ENCODE data around the gene BRD9.

DNA sequence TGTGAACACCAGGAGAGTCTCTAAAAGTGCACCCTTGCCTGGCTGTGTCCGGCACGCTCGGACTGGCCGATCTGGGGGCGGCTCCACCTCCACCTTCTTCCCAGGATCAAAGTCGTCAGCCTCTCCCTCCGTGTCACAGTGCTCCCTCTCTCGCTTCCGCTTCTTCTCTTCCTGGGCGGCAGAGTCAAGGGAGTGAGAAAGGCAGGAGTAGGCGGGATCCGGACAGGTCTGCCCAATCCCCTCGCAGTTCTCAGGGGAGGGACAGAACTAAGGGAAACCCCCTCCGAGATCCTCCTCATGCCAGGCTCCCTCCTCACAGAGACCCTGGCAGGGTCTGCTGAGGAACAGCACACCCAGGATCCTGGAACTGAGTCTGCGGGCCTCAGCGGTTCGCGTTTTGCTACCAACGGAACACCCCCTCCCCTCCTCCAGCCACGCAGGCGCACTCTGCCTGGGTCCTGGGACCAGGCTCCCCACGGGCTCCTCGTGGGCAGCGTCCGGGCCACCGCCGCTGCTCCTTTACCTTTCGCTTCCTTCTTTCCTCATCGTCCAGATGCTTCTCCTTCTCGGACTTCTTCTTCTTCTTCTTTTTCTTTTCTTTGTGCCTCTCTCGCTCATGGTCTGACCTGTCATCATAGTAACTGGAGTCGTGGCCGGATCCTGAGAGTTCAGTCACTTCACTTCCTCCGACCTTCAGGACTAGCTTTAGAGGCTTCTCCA lies 1.3 kb downstream of the BRD9 start:
- TF ChIP-seq, protein P1, sequence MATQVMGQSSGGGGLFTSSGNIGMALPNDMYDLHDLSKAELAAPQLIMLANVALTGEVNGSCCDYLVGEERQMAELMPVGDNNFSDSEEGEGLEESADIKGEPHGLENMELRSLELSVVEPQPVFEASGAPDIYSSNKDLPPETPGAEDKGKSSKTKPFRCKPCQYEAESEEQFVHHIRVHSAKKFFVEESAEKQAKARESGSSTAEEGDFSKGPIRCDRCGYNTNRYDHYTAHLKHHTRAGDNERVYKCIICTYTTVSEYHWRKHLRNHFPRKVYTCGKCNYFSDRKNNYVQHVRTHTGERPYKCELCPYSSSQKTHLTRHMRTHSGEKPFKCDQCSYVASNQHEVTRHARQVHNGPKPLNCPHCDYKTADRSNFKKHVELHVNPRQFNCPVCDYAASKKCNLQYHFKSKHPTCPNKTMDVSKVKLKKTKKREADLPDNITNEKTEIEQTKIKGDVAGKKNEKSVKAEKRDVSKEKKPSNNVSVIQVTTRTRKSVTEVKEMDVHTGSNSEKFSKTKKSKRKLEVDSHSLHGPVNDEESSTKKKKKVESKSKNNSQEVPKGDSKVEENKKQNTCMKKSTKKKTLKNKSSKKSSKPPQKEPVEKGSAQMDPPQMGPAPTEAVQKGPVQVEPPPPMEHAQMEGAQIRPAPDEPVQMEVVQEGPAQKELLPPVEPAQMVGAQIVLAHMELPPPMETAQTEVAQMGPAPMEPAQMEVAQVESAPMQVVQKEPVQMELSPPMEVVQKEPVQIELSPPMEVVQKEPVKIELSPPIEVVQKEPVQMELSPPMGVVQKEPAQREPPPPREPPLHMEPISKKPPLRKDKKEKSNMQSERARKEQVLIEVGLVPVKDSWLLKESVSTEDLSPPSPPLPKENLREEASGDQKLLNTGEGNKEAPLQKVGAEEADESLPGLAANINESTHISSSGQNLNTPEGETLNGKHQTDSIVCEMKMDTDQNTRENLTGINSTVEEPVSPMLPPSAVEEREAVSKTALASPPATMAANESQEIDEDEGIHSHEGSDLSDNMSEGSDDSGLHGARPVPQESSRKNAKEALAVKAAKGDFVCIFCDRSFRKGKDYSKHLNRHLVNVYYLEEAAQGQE (IDR thresholded peaks at IDR 0.05): no peak
- no peak for TF ChIP-seq CHD2 (IDR thresholded peaks at IDR 0.05; ENCODE audit: low read length, partially characterized antibody)
- no peak for TF ChIP-seq POLR2A (IDR thresholded peaks at IDR 0.05; ENCODE audit: low read length)
- TF ChIP-seq, protein P2, sequence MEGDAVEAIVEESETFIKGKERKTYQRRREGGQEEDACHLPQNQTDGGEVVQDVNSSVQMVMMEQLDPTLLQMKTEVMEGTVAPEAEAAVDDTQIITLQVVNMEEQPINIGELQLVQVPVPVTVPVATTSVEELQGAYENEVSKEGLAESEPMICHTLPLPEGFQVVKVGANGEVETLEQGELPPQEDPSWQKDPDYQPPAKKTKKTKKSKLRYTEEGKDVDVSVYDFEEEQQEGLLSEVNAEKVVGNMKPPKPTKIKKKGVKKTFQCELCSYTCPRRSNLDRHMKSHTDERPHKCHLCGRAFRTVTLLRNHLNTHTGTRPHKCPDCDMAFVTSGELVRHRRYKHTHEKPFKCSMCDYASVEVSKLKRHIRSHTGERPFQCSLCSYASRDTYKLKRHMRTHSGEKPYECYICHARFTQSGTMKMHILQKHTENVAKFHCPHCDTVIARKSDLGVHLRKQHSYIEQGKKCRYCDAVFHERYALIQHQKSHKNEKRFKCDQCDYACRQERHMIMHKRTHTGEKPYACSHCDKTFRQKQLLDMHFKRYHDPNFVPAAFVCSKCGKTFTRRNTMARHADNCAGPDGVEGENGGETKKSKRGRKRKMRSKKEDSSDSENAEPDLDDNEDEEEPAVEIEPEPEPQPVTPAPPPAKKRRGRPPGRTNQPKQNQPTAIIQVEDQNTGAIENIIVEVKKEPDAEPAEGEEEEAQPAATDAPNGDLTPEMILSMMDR (IDR thresholded peaks at IDR 0.05): no peak
- no peak for TF ChIP-seq RFX5 (IDR thresholded peaks at IDR 0.05)
- TF ChIP-seq RCOR1 (IDR thresholded peaks at IDR 0.05; ENCODE audit: low read depth, low read length): no peak
- TF ChIP-seq, protein P3, sequence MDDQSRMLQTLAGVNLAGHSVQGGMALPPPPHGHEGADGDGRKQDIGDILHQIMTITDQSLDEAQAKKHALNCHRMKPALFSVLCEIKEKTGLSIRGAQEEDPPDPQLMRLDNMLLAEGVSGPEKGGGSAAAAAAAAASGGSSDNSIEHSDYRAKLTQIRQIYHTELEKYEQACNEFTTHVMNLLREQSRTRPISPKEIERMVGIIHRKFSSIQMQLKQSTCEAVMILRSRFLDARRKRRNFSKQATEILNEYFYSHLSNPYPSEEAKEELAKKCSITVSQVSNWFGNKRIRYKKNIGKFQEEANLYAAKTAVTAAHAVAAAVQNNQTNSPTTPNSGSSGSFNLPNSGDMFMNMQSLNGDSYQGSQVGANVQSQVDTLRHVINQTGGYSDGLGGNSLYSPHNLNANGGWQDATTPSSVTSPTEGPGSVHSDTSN (IDR thresholded peaks at IDR 0.05): no peak
- TF ChIP-seq CHD4 (IDR thresholded peaks at IDR 0.05; ENCODE audit: borderline replicate concordance): no peak
- TF ChIP-seq MAZ (IDR thresholded peaks at IDR 0.05; ENCODE audit: borderline replicate concordance, low read depth, low read length): no peak
- TF ChIP-seq, protein P4, sequence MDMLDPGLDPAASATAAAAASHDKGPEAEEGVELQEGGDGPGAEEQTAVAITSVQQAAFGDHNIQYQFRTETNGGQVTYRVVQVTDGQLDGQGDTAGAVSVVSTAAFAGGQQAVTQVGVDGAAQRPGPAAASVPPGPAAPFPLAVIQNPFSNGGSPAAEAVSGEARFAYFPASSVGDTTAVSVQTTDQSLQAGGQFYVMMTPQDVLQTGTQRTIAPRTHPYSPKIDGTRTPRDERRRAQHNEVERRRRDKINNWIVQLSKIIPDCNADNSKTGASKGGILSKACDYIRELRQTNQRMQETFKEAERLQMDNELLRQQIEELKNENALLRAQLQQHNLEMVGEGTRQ (IDR thresholded peaks at IDR 0.05): no peak
- no peak for TF ChIP-seq BHLHE40 (IDR thresholded peaks at IDR 0.05; ENCODE audit: low read depth, low read length)
- no peak for TF ChIP-seq KDM1A (IDR thresholded peaks at IDR 0.05; ENCODE audit: low read depth)
- no peak for TF ChIP-seq MYC (IDR thresholded peaks at IDR 0.05; ENCODE audit: borderline replicate concordance, low read length)
